Fibroblast of pulmonary artery (primary cell): ENCODE measurements around the gene ID2.

Experiments
- DNase-seq: peaks from one replicate; pipeline ENCODE4 v3.0.0-alpha.2; 2010; ENCODE audit warnings: low read depth
- H3K4me3 ChIP-seq: replicated peaks from 2 replicates; pipeline ENCODE4 v1.5.1; 2011; ENCODE audit warnings: low read depth, mild to moderate bottlenecking, control low read depth, low read length, moderate library complexity
- CTCF ChIP-seq: IDR thresholded peaks from 2 replicates; pipeline ENCODE4 v1.5.1; 2011; ENCODE audit warnings: mild to moderate bottlenecking, control low read depth, low read length, inconsistent platforms; ENCODE audit errors: missing control alignments

The ID2 gene

GRCh38 chr2:8679827-8680731 is 1.8 kb upstream of the ID2 start:
- H3K4me3 ChIP-seq = peak overlapping the region; percentile 63
- no peak for TF ChIP-seq CTCF
- peak; percentile 55 for DNase-seq

- DNase-seq = peak; percentile 92
- TF ChIP-seq CTCF = no peak
- H3K4me3 ChIP-seq = peak overlapping the region; percentile 61
Observed at GRCh38 chr2:8680822-8681760, 765 bp upstream of the ID2 start.

GRCh38 chr2:8682719-8683667 is 1.1 kb downstream of the ID2 start:
- no peak for TF ChIP-seq CTCF
- DNase-seq = peak; percentile 53
- H3K4me3 ChIP-seq = peak overlapping the region; percentile 78

GRCh38 chr2:8684540-8684877 is 2.7 kb downstream of the ID2 start:
- DNase-seq = peak; percentile 60
- H3K4me3 ChIP-seq = peak overlapping the region; percentile 78
- TF ChIP-seq CTCF = no peak

GRCh38 chr2:8684878-8685696 is 3.2 kb downstream of the ID2 start:
- peak; percentile 63 for DNase-seq
- no peak for TF ChIP-seq CTCF
- peak overlapping the region; percentile 78 for H3K4me3 ChIP-seq
